SHP77 (cell line): ENCODE results near the gene PWWP2B.

ENCODE experiments used
- DNase-seq, 2 experiments: peaks; one replicate each; lab custom pipeline; 2025; lab: John Stamatoyannopoulos, UW

The PWWP2B gene

DNA sequence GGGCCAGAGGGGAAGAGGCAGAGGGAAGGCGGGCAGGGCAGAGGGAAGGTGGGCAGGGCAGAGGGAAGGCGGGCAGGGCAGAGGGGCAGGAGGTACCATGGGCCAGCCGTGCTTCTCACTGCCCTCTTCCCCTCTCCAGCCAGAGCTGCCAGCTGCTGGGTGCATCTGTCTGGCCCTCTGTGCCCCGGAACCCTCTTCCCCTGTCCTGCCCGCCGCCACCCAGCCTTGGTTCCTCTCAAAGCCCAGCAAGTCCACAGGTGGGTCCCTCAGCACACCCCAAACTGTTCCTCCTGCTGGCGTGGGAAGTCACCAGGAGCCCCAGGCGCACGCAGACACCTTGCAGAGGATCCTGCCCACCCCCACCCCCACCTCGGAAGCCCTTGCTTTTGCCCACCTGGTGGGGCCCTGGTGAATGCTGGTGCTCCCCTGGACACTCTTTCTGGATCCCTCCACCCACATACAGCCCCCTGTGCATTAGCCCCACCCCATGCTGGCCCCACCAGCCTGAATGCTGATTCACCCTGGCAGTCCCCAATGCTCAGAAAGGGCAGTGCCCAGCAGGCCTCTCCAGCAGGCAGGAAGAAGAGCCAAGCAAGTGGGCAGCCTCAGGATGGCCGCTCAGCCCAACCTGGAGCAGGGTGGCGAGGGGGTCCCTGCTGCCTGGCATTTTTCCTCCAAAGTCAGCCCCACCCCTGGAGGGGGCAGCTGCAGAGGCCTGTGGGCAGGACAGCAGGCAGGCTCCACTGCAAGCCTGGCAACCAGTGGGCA lies 1.9 kb upstream of the PWWP2B start:
- DNase-seq, result no peak

DNA sequence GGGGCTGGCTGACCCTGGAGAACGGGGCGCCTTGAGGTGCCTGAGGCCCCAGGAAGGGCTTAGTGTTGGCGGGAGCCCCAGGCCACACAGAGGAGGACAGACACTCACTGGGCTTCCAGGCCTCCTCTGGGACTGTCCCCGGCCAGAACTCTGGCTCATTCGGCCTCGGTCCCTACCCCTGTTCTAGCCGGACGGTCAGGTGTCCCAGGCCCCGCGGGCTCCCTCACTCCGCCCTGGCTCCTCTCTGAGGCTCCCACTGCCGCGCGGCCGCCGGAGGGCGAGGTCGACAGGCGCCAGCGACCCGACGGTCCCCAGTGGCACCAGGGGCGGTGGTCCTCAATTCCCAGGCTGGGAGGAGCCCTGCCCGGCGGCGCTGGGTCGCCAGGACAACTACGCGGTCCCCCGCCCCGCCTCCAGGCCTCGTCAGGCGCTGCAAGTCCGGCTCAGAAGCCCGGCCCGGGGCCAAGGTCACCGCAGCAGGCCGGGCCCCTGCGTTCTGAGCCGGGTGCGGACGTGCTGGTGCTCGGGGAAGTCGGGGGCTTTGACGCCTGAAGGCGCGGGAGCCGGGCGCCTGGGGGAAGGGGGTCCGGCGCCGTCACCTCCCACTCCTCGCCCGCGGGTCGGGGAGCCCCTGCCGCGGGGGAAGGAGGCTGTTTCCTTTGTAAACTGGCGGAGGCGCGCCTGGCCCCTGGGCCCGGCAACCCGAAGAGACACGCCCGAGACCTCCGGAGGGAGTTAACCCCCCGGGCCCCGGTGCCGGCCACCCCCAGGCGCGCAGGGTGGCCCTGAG lies 1.1 kb upstream of the PWWP2B start:
- DNase-seq, result no peak

DNA sequence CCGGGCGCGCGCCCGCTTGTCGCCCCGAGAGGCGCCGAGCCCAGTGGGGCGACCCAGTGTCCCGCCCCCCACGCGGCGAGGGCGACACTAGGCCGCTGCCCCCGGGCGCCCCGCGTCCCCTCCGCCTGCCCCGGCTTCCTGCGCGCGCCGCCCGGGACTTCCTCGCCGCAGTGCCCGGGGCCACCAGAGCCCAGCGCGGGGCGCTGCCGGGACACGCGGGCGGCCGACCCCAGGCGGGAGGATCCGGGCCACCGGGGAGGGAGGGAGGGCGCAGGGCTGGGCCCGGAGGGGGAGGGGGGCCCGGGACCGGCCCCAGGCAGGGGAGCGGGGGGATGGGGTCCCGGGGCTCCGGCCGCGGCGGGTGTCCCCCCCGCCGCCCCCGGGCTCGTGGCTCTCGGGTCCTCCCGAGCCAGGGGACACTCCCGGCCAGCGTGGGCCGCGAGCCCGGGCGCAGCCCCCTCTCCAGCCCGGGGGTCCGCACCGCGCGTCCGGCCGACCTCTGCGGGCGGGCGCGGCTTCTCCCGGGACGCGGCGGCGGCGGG lies 435 bp upstream of the PWWP2B start:
- peak in 1 of 2 experiments; percentile 52 for DNase-seq

DNA sequence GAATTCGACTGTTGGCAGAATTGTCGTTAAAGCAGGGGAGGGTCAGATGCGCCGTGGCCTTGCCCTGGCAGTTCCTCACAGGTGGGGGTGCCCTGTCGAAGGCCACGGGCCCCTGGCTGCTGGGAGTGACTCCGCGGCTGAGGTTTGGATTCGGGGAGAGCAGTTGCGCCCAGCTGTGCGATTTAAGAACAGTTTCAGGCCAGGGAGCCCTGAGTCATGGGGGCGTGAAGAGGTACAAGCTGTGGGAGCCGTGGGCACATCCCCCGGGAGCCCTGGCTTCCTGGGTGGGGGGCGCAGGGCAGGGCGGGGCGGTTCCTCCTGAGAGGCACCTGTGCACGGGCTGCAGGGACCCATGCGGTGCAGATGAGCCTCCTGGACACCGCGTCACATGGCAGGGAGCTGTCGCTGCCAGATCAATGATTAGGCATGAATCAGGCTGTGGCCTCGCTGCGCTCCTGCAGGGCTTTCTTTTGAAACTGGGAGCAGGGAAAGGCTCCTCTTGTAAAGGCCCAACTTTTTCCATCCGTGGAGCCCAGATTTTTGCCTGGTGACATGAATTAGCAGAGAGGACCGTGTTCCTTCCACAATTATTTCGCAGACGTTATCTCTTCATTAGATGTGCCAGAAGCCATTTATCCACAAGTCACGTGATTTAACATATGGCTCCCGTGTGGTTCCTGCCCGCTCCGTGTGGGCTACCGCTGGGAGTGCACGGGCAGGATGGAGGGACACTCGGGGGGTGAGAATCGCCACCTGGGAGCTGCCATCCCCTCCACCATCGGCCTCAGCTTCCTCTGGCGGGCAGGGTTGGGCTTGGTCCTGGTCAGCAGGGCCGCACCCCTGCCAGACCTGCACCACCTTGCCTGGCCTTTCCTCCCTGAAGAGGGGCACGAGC lies 918 bp downstream of the PWWP2B start:
- DNase-seq, result no peak

DNA sequence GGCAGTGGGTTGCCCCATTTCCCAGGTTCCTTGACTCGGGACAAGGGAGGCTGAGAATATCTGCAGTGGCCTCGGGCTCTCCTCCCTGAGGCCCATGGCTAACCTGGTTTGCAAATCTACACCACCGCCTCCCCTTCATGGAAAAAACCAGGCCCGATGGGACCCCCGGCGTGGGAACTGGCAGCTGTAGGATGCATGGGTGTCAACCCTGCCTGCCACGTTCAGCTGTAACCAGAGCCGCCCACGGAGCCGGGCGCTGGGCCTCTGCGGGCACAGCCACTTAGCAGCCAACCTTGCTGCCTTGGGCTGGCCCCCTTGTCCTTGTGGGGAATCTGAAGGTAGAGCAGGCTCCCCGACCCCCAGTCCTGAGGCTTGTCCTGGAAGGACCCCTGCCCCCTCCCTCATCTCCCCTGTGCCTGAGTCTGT lies 1.6 kb downstream of the PWWP2B start:
- DNase-seq, result no peak

DNA sequence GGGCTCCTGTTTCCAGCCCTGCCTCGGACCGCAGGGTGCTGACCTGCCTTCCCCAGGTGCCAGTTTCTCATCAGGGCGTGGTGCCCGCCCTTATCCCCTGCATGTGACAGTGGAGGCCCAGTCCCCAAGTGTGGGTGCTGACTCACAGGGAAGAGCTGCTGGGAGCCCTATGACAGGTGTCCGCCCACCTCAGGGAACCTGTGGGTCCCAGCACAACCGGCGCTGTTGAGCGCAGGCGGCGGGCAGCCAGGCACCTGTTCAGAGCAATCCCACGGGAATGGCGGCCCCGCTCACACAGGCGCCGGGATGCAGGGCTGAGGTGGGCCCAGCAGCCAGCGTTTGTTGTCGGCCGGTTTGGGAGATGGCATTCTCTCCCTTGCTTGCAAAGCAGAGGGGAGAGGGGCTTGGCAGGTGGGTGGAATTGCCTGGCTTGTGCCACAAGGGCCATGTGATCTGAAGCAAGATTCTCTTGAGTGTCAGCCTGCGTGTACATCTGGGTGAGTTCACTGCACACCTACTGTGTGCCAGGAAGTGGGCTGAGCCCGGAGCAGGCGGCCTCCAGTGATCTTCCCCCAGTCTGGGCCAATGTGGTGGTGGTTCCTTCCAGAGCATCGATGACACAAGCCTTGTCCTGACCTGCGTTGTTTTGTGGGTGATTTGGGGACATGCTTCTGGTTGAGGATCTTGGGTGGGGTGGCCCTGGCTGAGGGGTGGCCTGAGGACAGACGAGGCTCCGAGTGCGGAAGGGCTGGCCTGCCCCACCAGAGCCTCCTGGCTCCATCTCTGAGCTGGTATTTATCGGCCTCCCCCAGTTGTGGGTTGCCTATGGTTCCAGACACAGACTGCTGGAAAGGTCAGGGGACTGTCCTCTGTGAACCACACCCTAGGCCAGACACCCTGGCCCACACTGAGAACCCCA lies 2.4 kb downstream of the PWWP2B start:
- DNase-seq, result no peak

DNA sequence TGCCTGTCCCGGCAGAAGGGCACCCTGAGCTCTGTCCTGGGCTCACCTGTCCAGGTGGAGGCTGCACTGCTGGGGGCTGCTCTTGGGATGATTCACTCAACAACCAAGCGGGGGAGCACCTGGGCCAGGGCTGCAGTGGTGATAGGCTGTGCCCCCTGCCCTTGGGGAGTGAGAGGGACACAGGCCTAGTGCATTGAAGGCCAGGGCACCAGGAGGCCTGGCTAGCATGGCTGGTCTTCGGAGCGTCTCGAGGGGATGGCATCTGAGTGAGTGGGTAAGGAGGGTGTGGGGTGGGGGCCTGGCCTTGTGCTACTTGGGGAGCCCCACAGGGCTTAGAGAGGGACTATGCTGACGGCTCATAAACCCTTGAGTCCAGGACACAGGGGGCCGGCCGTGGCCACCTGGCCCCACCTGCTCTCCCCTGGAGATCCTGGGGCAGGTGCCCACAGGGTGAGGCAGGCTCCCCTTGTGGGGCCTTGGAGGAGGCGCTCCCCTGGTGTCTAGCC lies 3.1 kb downstream of the PWWP2B start:
- no peak for DNase-seq

DNA sequence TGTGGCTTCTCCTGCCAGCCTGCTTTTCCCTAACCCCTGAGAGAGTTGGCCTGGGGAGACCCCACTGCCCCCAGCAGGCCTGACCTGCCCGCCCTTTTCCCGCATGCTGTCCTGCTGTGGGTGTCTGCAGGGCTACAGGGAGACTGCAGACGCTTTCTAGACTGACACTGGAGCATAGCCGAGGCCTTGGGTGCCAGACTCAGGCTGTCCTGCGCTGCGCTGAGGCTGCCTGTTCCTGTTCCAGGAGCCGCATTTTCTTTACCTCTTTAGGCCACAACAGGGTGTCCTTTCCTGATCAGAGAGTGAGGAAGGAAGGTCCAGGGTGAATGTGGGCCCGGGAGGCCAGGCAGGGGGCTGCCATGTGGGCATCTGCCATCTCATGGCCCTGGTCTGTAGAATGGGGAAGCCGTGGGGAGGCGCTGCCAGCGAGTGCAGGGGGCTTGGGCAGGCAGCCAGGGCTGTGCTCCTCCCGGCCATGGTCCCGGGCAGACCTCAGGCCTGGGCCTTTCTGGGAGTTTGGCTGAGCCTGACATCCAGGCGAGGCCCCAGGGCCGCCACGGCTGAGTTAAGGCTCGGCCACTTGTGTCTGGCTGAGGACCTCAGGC lies 3.6 kb downstream of the PWWP2B start:
- no peak for DNase-seq

DNA sequence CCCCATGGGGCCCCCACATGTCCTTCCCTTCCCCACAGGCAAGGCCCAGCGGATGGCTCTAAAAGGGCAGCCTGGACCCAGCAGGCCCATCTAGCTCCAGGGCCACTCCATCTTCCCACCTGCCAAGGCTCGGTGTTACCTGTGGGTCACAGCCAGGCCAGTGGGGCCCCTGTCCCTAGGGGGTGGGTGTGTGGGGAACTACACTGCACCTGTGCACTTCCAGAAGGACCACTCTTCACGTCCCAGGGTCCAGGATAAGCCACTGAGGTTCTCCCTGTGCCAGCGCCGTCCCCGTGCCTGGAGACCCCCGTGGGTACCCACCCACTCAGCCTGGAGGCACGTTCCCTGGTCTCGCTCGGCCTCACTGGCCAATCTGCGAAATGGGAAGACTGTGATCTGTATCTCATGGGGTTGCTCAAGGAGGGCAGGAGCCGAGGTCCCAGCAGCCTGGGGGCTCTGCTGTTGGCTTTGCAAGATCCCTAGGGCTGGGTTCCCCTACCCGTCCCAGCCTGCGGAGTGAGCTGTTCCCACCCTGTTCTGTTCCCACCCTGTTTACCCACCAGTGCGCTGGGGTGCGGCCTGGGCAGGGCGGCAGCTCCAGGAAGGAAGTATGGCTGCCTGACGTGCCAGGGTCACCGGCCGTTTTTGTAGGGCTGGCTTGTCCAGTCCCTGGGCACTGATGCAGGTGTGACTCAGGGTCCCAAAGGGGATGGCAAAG lies 4.6 kb downstream of the PWWP2B start:
- no peak for DNase-seq

DNA sequence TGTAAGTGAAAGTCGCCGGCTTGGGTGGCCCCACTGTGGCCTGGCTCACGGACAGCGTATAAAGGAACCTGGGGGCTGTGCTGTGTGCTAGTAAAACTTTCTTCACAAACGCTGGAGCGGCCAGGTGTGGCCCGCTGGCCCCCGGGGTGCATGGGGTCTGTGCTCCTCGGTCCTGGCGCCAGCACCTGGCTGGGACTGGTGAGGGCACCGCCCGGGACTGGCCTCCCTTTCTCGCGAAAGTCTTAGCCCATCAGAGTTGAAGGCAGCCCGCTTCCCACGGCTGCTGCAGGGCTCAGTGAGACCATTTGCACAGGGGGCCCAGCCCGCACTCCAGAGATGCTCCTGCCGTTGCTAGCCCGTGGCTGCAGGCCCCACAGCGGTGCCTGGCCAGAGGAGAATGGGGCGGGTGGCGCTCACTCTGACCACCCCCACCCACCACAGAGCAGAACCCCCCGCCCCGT lies 5.8 kb downstream of the PWWP2B start:
- DNase-seq, result no peak

DNA sequence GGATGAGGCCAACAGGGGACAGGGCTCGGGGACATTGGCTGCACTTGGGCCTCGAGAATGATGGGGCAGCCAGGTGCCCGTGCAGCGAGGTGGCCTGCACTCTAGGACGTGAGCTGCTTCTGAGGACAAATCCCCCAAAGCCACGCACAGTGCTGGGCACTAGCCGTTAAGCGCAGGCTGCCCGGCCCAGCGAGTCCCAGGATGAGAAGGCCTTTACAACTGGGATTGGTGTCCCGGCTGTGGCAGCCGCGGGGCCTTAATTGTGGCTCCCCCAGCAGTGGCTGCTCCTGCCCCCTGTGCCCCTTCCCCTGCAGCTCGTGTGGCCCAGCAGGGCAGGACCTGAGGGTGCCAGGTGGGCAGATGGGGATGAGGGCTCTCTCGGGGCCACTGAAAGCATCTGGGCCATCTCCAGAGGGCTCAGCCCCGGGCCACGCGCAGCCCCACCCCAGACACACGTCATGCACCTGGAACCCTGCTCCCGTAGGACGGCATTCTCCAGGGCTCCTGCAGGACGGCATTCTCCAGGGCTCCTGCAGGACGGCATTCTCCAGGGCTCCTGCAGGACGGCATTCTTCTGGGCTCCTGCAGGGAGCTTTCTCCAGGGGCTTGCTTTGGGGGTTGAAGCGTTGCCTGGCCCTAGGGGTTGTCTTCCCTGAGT lies 6.6 kb downstream of the PWWP2B start:
- DNase-seq, result no peak

DNA sequence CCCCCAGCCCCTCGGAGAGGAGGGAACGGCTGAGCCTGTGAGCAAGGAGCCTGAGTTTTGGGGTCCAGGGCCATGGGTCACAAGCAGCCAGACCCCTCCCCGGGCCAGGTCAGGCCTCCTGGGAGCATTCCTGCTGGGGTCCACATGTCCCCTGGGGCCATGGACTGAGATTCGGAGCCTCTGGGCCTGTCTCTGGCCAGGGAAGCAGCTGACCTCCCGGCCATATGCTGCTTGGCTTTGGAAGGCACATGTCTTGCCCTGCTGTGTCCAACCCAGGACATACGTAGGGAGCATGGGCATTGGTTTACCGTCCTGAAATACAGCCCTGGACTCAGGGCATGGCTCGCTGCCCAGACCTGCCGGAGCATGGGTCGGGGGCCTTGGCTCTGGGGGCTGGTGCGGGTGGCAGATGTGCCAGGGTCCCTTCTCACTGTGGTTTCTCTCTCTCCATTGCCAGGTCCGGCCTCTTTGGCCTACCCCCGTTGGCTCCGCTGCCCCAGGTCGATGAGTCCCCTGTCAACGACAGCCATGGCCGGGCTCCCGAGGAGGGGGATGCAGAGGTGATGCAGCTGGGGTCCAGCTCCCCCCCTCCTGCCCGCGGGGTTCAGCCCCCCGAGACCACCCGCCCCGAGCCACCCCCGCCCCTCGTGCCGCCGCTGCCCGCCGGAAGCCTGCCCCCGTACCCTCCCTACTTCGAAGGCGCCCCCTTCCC lies 7.3 kb downstream of the PWWP2B start:
- no peak for DNase-seq

DNA sequence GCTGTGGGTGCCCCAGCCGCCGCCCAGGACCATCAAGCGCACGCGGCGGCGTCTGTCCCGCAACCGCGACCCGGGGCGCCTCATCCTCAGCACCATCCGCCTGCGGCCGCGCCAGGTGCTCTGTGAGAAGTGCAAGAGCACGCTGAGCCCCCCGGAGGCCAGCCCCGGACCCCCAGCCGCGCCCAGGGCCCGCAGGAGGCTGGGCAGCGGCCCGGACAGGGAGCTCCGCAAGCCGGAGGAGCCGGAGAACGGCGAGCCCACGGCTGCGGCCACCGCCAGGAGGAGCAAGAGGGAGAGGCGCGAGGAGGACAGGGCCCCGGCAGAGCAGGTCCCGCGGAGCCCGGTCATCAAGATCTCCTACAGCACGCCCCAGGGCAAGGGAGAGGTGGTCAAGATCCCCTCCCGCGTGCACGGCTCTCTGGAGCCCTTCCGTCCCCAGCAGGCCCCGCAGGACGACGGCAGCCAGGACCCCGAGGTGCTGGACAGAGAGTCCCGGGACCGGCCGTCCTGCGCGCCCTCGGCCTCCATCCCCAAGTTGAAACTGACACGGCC lies 8.0 kb downstream of the PWWP2B start:
- no peak for DNase-seq

DNA sequence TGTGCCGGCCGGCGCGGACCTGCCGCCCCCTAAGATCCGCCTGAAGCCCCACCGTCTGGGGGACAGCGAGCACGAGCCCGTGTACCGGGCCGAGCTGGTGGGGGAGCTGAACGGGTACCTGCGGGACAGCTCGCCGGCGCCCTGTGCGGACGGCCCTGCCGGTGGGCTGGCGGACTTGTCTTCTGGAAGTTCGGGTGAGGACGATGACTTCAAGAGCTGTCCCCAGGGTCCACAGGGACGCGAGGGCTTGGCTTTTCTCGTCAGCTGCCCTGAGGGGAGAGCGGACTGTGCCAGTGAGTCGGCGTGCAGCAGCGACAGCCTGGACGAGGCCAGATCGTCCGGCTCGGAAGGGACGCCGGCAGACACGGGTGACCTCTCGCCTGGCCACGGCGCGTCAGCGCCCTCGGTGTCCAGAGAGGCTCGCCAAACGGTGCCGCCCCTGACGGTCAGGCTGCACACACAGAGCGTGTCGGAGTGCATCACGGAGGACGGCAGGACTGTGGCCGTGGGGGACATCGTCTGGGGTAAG lies 8.5 kb downstream of the PWWP2B start:
- no peak for DNase-seq

DNA sequence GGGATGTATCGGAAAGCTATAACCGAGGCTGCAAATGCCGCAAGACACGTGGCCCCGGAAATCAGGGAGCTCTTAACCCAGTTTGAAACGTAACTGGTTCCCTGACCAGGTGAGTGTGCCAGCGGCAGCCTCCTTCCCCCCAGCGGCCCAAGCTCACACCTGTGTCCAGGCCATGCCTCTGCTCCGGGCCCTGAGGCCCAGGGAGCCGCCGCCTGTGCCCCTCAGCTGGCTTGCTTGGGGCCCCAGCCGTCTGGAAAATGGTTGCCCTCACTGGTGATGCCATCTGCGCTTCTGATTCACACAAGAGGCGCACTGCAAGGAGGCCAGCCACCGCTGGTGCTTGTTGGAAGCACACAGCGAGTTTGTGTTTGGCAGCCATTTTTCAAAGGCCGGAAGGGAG lies 9.2 kb downstream of the PWWP2B start:
- DNase-seq, result no peak

DNA sequence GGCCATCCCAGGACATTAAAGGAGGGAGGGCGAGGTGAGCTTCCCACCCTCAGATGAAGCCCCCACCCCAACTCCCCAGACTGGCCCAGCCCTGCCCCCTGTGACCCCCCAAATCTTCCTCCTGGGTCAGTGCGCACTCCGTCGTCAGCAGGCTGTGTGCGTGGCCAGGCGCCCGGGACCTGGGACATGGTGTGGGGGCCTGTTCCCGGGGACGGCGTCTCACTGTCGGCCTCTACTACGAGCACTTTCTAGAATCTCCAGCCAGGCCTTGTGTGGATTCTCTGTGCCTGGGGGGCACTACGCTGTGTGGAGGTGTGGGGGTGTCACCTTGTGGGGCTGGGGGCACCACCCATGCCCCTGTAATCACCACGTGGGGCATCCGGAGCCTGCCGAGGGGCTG lies 9.8 kb downstream of the PWWP2B start:
- DNase-seq, result no peak

DNA sequence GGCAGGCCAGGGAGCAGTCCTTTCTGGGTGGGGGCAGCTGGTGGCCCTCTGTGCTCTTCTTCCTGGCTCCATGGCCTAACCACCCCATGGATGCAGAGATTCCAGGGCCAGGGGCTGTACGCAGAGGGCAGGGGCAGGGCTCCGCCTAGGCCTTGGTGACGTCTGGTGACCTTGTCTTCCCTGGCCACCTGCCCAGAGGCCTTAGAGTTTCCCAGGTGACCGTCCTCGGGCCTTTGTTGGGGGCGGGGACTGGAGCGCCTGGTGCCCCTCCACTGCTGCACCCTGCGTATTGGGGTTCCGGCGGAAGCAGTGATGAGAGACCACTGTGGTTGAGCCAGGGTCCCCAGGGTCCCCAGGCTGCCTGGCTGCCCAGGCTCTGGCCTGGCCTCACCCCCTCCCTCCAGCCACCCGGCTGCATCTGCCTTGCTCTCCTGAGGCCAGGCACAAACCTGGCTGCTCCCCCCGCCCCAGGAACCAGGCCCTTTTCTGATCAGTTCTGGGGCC lies 10.3 kb downstream of the PWWP2B start:
- peak in 1 of 2 experiments; percentile 19 for DNase-seq

DNA sequence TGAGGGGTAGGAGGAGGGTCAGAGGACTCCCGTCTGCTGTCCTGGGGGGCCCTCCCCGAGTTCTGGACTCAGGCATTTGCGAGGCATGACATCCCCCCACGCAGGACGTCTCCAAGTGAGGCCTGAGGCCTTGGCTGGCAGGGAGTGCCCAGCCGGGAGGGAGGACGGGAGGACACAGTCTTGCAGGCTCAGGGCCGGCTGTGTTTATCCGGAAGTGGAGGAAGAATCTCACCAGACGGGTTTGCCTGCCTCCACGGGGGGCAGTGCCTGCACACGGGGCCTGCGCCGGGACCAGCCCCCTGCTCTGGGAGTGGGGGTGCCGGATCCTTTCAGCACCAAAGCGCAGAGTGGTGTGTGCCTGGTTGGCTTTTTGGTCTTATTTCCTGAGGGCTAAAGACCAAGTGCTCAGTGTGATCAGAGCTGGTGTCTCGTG lies 10.9 kb downstream of the PWWP2B start:
- no peak for DNase-seq
